Measurements from ENCODE around the gene GIT2. TPM values are rescaled to one million over a fixed set of nuclear protein-coding genes. Genes with fewer than 3 reads are reported as not detected.
A peak's percentile ranks its signal among the peaks of the same experiment; 100 is the strongest.

Gene GIT2, protein sequence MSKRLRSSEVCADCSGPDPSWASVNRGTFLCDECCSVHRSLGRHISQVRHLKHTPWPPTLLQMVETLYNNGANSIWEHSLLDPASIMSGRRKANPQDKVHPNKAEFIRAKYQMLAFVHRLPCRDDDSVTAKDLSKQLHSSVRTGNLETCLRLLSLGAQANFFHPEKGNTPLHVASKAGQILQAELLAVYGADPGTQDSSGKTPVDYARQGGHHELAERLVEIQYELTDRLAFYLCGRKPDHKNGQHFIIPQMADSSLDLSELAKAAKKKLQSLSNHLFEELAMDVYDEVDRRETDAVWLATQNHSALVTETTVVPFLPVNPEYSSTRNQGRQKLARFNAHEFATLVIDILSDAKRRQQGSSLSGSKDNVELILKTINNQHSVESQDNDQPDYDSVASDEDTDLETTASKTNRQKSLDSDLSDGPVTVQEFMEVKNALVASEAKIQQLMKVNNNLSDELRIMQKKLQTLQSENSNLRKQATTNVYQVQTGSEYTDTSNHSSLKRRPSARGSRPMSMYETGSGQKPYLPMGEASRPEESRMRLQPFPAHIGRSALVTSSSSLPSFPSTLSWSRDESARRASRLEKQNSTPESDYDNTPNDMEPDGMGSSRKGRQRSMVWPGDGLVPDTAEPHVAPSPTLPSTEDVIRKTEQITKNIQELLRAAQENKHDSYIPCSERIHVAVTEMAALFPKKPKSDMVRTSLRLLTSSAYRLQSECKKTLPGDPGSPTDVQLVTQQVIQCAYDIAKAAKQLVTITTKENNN
- 10 to 100 TPM; 50.2 to 58.2 TPM for total RNA-seq

DNA sequence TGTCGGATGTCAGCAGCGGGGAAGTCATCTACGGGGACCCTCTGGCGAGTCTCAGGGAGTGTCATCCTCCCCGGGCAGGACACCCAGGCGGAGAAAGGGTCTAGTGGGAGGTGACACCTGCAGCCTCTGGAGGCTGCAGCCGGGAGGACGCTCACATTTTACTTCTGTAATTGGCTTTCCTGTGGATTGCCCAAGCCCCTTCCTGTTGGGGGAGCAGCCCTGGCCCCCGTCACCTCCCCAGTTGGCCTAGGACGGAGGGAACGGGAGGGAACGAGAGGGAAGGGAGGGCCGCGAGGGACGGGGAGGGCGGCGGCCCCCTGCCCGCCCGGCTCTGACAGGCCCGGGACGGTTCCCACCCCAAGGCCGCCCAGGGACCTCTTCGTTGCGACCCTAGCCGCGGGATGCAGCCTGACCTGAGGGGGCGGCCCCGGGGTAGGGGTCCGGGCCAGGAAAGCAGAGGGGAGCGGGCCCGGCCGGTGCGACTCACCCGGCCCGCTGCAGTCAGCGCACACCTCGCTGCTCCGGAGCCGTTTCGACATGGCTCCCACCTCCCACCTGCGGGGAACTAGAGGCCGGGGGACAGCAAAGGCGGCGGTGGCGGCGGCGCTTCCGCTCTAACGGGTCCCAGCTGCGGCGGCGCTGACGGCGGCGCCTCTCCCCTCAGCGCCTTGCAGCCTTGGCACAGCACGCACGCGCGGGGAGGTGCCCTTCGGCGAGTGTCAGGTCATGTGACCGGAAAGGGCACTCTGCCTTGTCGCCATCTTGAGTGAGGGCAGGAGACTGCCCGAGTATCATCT, at the start of gene GIT2:
GIT2 (minus strand) TSS at position 683 of the 797 bp plus-strand sequence; CDS start at position 539, 144 bp downstream.
- no peaks in the 10 kb centered on the region for H3K9me3 Mint-ChIP-seq (ENCODE audit: low read depth)
- POLR2A ChIA-PET, result no interaction called here

DNA sequence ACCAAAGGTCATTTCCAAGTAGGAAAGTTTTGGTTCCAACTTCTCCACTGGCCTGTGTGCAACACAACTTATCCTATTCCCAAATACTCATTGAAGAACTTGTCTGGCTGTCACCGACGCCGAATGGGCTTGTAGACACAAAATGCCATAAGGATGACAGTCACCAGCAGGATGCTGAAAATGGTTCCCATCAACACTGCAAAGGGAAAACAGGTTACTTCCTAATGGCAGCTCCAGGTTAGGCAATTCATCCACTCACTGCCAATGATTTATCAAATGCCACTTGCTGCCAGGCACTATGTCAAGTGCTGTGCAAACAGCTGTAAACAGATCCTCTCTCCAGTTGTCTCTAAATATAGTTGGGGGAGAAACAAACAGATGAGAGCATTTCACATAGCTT, 46.1 kb upstream of the GIT2 start:
- intact Hi-C loops (cut with DNase I, micrococcal nuclease), result no loop called here
- ChIA-PET CTCF (interaction anchor here (0.5 to 1.2 kb wide), 5 partner anchors 17 to 69 kb away, joined by 3 read pairs; no protein-coding TSS in a partner anchor), POLR2A (no interaction called here)
- ATAC-seq (no peak), DNase-seq (no peak)
- no peaks in the 10 kb centered on the region for H3K27me3 Mint-ChIP-seq
- peaks cover 42% of the 10 kb centered on the region for H3K4me1 Mint-ChIP-seq
- H3K9me3 Mint-ChIP-seq (ENCODE audit: low read depth), result no peaks in the 10 kb centered on the region
- H3K4me3 Mint-ChIP-seq, result no peak overlapping the region
- H3K27ac Mint-ChIP-seq, result peak overlapping the region; percentile 65
- H3K36me3 Mint-ChIP-seq (ENCODE audit: low read depth), result peaks cover 29% of the 10 kb centered on the region

More for the DNA sequence above, at the start of gene GIT2:
- Mint-ChIP-seq H3K27me3 (no peaks in the 10 kb centered on the region), H3K4me1 (peaks cover 65% of the 10 kb centered on the region), H3K36me3 (ENCODE audit: low read depth) (peaks cover 12% of the 10 kb centered on the region), H3K27ac (peak within 1 kb of the TSS; percentile 97), H3K4me3 (peak within 1 kb of the TSS; percentile 99)
- ATAC-seq, result peak; percentile 85
- intact Hi-C loops (cut with DNase I, micrococcal nuclease), result loop anchor here (1.0 to 5.0 kb wide), 15 partner anchors 9 to 781 kb away; partner anchors contain the start of genes ATP2A2 (in 1 of the 2), C12orf76 (in 1 of the 2), FAM216A (in 1 of the 2) and GLTP (in 1 of the 2)
- DNase-seq, result peak; percentile 98
- CTCF ChIA-PET, result interaction anchor here (0.8 kb wide), 1 partner anchor 406 kb away, joined by 3 read pairs; no protein-coding TSS in a partner anchor

DNA sequence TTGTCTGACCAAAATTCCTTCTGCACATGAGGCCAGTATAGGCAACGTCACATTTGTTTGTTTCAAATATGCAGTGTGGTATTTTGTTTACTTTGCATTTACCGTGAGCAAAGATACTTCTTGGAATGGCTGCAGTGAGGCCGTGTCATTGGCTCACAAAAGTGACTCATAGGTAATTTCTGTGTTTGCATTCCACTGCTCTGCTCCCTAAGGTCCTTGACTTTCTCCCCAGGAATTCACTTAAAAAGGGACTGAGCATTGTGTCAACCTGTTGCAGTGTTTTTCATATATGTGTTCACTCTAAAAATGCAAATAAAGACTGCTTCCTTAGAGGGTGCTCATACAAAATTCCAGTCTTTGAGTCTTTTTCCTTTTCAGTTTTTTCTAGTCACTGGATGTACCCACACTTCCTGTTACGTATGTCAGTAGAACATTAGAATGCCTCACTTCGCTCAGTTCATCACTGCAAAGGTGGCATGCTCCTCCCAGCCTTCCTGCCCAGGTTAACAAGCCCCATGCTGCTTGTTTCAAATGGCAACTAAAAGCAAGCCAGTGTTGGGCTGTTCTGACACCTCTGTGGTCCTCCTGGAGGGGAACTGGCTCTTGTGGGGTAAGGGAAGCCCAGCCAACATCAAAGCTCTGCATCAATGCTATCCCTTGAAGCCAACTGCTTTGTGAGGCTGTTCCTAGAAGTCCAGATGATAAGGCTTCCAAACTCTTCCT, 43.1 kb upstream of the GIT2 start:
- peak overlapping the region; percentile 87 for H3K27ac Mint-ChIP-seq
- peaks cover 37% of the 10 kb centered on the region for H3K4me1 Mint-ChIP-seq
- POLR2A ChIA-PET, result interaction anchor here (0.5 to 1.2 kb wide), 2 partner anchors 13 to 346 kb away, joined by 3 to 13 read pairs; no protein-coding TSS in a partner anchor
- H3K27me3 Mint-ChIP-seq, result no peaks in the 10 kb centered on the region
- H3K4me3 Mint-ChIP-seq, result no peak overlapping the region
- no peaks in the 10 kb centered on the region for H3K9me3 Mint-ChIP-seq (ENCODE audit: low read depth)
- H3K36me3 Mint-ChIP-seq (ENCODE audit: low read depth), result peaks cover 38% of the 10 kb centered on the region
- DNase-seq (peak; percentile 56), ATAC-seq (peak; percentile 67)
- intact Hi-C loops (cut with DNase I, micrococcal nuclease), result loop anchor here in 1 of 2 experiments (5.0 kb wide), 1 partner anchor 42 kb away; the partner anchor contains the start of genes ANKRD13A and GIT2
- CTCF ChIA-PET, result interaction anchor here (0.6 to 0.7 kb wide), 2 partner anchors 26 to 181 kb away, joined by 3 read pairs; no protein-coding TSS in a partner anchor

DNA sequence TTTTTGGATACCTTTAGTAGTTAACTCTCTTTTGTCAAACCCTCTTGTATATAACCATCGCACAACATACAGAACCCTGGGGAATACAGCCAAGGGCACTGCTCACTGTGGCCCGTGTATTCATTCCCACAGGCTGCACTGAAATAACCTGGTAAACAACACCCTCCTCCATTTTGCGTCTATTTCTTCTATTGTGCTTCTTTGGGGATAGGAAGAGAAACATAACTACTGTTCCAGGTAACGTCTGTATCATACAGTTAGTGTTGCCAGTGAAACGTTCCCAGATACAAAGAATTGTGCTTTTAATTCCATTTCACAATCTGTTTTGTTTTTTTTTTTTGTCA, 42.5 kb upstream of the GIT2 start:
- no peak for DNase-seq
- H3K4me3 Mint-ChIP-seq, result no peak overlapping the region
- H3K4me1 Mint-ChIP-seq, result peaks cover 37% of the 10 kb centered on the region
- H3K36me3 Mint-ChIP-seq (ENCODE audit: low read depth), result peaks cover 38% of the 10 kb centered on the region
- intact Hi-C loops (cut with DNase I, micrococcal nuclease), result loop anchor here in 1 of 2 experiments (5.0 kb wide), 1 partner anchor 41 kb away; the partner anchor contains the start of genes ANKRD13A and GIT2
- H3K27ac Mint-ChIP-seq, result peak overlapping the region; percentile 87
- H3K9me3 Mint-ChIP-seq (ENCODE audit: low read depth), result no peaks in the 10 kb centered on the region
- ATAC-seq, result no peak
- H3K27me3 Mint-ChIP-seq, result no peaks in the 10 kb centered on the region
- CTCF ChIA-PET, result interaction anchor here (0.6 to 1.0 kb wide), 2 partner anchors 13 to 28 kb away, joined by 3 read pairs; no protein-coding TSS in a partner anchor
- POLR2A ChIA-PET, result no interaction called here

DNA sequence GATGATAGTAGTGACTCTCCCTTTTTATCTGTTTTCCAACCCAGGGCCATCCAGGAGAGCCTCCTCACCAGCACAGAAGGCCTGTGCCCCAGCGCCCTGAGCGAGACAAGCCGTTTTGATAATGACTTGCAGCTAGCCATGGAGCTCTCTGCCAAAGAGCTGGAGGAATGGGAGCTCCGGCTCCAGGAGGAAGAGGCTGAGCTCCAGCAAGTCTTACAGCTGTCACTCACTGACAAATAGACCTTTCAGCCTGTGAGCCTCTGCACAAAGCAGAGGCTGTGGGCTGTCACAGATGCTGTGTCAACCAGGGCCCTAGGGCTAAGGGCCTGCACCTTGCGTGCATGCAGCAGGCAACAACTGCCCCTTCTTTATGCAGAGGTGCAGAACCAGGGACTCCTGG, 41.1 kb upstream of the GIT2 start:
- Mint-ChIP-seq H3K4me1 (peaks cover 28% of the 10 kb centered on the region), H3K9me3 (ENCODE audit: low read depth) (no peaks in the 10 kb centered on the region), H3K4me3 (no peak overlapping the region), H3K27me3 (no peaks in the 10 kb centered on the region), H3K36me3 (ENCODE audit: low read depth) (peaks cover 35% of the 10 kb centered on the region), H3K27ac (peak overlapping the region; percentile 18)
- intact Hi-C loops (cut with DNase I, micrococcal nuclease), result loop anchor here in 1 of 2 experiments (5.0 kb wide), 1 partner anchor 40 kb away; the partner anchor contains the start of genes ANKRD13A and GIT2
- ATAC-seq, result no peak
- ChIA-PET POLR2A (no interaction called here), CTCF (interaction anchor here (1.4 kb wide), 1 partner anchor 184 kb away, joined by 5 read pairs; no protein-coding TSS in a partner anchor)
- no peak for DNase-seq

DNA sequence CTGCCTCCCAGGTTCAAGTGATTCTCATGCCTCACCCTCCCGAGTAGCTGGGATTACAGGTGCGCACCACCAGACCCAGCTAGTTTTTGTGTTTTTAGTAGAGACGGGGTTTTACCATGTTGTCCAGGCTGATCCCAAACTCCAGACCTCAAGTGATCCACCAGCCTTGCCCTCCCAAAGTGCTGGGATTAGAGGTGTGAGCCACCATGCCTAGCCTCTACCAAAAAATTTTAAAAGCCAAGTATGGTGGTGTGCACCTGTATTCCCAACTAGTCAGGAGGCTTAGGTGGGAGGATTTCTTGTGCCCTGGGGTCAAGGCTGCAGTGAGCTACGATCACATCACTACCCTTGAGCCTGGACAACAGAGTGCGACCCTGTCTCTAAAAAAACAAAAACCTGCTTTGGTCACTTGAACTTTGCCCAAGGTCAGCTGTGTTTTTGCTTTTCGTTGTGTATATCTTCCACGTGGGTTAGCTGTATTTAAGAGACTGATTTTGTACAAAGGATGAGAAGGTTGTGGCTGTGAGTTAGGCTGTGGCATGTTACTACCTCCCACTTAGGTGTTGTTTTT, 39.5 kb upstream of the GIT2 start:
- H3K4me1 Mint-ChIP-seq, result peaks cover 26% of the 10 kb centered on the region
- no peaks in the 10 kb centered on the region for H3K27me3 Mint-ChIP-seq
- DNase-seq (no peak), ATAC-seq (no peak)
- H3K36me3 Mint-ChIP-seq (ENCODE audit: low read depth), result peaks cover 36% of the 10 kb centered on the region
- peak overlapping the region; percentile 52 for H3K27ac Mint-ChIP-seq
- ChIA-PET POLR2A (interaction anchor here (0.6 kb wide), 1 partner anchor 1504 kb away, joined by 4 read pairs; no protein-coding TSS in a partner anchor), CTCF (interaction anchor here (0.8 to 2.6 kb wide), 2 partner anchors 11 to 395 kb away, joined by 3 to 8 read pairs; no protein-coding TSS in a partner anchor)
- no peak overlapping the region for H3K4me3 Mint-ChIP-seq
- intact Hi-C loops (cut with DNase I, micrococcal nuclease), result loop anchor here in 1 of 2 experiments (5.0 kb wide), 1 partner anchor 38 kb away; the partner anchor contains the start of genes ANKRD13A and GIT2
- no peaks in the 10 kb centered on the region for H3K9me3 Mint-ChIP-seq (ENCODE audit: low read depth)

DNA sequence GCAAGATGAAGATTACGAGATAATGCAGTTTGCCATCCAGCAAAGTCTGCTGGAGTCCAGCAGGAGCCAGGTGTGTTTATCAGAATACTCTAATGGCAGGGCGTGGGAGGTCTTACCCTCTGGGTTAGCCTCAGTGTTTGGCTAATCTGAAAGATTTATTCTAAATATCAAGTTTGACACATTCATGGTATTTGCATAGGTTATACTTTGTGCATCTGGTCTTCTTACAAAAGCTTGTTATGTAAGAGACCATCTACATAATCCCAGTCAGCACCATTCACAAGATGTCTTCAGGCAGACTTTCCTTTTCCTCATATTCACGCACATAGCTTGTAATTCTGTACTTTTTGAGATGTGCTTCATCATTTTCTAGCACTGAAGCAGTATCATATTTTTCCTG, 37.7 kb upstream of the GIT2 start:
- Mint-ChIP-seq H3K36me3 (ENCODE audit: low read depth) (peaks cover 31% of the 10 kb centered on the region), H3K27me3 (no peaks in the 10 kb centered on the region), H3K4me1 (peaks cover 8% of the 10 kb centered on the region), H3K27ac (no peak overlapping the region), H3K9me3 (ENCODE audit: low read depth) (no peaks in the 10 kb centered on the region), H3K4me3 (no peak overlapping the region)
- intact Hi-C loops (cut with DNase I, micrococcal nuclease), result no loop called here
- DNase-seq, result no peak
- ChIA-PET POLR2A (no interaction called here), CTCF (interaction anchor here (2.6 kb wide), 1 partner anchor 10 kb away, joined by 8 read pairs; no protein-coding TSS in a partner anchor)
- ATAC-seq, result no peak

DNA sequence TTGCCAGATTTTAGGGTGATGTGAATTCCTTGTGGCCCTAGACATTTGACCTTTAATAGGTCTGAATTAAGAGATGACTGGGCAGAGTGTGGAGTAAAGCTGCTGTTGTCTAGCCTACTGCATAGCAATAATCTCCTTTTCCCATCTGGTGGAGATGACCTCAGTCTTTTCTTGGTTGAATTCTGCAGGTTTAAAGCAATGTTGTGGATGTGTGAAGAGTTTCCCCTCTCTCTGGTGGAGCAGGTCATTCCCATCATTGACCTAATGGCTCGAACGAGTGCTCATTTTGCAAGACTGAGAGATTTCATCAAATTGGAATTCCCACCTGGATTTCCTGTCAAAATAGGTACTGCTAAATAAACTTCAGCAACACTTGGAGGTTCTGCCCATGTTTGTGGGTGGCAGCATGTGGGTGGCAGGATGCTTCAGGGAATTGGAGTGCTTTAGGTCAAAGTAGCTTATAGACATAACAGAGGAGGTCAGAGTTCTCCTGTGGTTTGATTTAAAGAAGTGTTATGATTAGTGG, 33.2 kb upstream of the GIT2 start:
- peaks cover 16% of the 10 kb centered on the region for H3K4me1 Mint-ChIP-seq
- DNase-seq, result no peak
- peaks cover 32% of the 10 kb centered on the region for H3K36me3 Mint-ChIP-seq (ENCODE audit: low read depth)
- intact Hi-C loops (cut with DNase I, micrococcal nuclease), result no loop called here
- no peak overlapping the region for H3K4me3 Mint-ChIP-seq
- H3K27ac Mint-ChIP-seq, result no peak overlapping the region
- H3K27me3 Mint-ChIP-seq, result no peaks in the 10 kb centered on the region
- no peaks in the 10 kb centered on the region for H3K9me3 Mint-ChIP-seq (ENCODE audit: low read depth)
- POLR2A ChIA-PET, result no interaction called here
- CTCF ChIA-PET, result no interaction called here
- ATAC-seq, result no peak

DNA sequence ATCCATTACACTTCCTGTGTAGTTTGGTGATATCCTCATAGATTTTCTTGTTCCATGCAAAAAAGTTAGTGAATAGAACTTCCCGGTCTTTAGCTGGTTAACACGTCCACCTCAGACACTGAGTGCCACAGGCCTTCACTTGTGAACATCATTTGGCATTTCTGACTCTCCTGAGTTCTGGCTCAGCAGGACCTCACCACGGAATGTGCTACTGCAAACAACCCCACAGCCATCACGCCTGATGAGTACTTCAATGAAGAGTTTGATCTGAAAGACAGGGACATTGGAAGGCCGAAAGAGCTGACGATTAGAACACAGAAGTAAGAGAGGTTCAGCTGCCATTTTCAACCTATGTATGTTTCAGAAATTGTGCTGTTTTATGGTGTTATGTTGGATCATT, 32.2 kb upstream of the GIT2 start:
- POLR2A ChIA-PET, result no interaction called here
- DNase-seq (no peak), ATAC-seq (no peak)
- Mint-ChIP-seq H3K4me1 (peaks cover 17% of the 10 kb centered on the region), H3K36me3 (ENCODE audit: low read depth) (peaks cover 37% of the 10 kb centered on the region), H3K9me3 (ENCODE audit: low read depth) (no peaks in the 10 kb centered on the region), H3K27ac (peak overlapping the region; percentile 27), H3K4me3 (no peak overlapping the region), H3K27me3 (no peaks in the 10 kb centered on the region)
- intact Hi-C loops (cut with DNase I, micrococcal nuclease), result no loop called here
- CTCF ChIA-PET, result interaction anchor here (0.9 to 1.0 kb wide), 2 partner anchors 20 to 31 kb away, joined by 3 to 4 read pairs; no protein-coding TSS in a partner anchor
